Measurements from ENCODE around the gene MRPL4.

The MRPL4 gene

DNA sequence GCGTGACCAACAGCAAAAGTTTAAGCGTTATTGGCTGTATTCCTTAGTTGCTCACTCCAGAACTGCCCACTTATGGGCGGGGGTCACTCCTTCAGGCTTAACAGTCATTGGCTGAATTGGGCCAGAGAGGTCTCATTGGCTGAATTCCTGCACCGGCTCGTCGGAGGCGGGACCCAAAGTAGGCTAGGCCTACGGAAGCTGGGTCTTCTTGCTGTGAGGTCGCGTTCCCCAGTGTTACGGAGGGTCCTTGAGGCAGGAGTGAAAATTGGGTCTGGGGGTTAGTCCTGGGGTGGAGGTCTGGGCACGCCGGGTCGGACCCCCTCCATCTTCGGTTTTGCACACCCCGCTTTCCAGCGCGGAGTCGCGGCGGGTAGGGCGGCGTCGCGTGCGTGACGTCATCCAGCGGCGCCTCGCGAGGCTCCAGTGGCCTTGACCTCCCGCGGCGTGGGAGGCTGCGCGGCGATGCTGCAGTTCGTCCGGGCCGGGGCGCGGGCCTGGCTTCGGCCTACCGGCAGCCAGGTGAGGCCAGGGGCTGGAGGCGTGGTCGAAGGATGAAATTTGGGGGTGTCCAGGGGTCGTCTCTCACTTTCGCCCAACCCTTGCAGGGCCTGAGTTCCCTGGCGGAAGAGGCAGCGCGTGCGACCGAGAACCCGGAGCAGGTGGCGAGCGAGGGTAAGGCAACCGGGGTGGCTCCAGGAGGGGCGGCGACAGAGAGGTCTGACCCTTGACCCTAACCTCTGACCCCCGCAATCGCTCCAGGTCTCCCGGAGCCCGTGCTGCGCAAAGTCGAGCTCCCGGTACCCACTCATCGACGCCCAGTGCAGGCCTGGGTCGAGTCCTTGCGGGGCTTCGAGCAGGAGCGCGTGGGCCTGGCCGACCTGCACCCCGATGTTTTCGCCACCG is at the start of gene MRPL4:
TSS of gene MRPL4 (plus strand) at position 423 of the 903 bp plus-strand sequence. CDS start at position 463, 40 bp downstream.
- DNase-seq, result peak; percentile 98

- no peak for DNase-seq
These were observed 48.3 kb upstream of the MRPL4 start for GRCh38 chr19:10203686-10204085.

GRCh38 chr19:10205636-10206035 is 46.4 kb upstream of the MRPL4 start:
- DNase-seq, result no peak

- DNase-seq, result no peak
These were observed 45.7 kb upstream of the MRPL4 start for GRCh38 chr19:10206226-10206885.

DNA sequence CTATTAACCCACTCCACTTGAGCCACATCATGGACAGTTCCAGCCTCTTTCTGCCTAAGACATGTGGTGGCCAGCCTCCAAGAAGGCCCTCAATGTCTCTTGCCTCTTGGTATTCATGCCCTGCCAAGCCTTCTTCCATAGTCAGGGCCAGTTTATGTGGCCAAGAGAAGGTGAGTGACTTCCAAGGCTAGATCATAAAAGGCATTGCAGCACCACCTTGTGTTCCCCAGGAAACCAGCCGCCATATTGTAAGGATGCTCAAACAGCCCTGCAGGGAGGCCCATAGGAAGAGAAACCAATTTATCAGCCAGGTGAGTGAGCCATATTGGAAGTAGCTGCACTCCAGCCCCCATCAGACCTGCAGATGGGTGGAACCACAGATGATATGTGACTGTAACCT is 45.0 kb upstream of the MRPL4 start:
- no peak for DNase-seq

GRCh38 chr19:10209315-10209714 is 42.7 kb upstream of the MRPL4 start:
- no peak for DNase-seq

- DNase-seq, result no peak
These were observed 41.0 kb upstream of the MRPL4 start for GRCh38 chr19:10211061-10211460.

DNA sequence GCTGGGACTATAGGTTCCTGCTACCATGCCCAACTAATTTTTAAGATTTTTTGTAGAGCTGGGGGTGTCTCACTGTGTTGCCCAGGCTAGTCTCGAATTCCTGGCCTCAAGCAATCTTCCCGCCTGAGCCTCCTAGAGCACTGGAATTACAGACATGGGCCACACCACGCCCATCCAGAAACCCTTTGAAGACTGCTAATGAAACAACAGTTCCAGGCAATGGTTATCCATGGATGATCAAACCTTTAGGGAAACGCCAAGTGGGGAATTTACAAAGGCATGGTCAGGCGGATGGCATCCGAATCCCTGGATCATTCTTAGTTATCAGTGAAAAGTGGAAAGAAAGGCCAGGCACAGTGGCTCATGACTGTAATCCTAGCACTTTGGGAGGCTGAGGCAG is 40.3 kb upstream of the MRPL4 start:
- DNase-seq, result no peak

DNA sequence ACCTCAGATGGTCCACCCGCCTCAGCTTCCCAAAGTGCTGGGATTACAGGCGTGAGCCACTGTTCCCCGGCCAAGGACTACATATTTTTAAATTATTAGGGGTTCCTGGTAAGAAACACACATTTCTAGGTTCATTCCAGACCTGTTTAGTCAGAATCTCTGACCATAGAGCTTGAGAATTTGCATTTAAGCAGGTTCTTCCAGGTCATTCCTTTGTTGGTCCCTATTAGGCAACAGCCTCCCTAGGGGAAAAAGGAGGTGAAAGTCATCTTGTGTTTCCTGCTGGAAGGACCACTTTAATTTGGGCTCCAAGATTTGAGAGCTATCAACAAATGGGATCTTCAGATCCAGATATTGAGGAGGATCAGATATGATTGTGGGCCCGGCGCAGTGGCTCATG is 37.2 kb upstream of the MRPL4 start:
- no peak for DNase-seq

DNA sequence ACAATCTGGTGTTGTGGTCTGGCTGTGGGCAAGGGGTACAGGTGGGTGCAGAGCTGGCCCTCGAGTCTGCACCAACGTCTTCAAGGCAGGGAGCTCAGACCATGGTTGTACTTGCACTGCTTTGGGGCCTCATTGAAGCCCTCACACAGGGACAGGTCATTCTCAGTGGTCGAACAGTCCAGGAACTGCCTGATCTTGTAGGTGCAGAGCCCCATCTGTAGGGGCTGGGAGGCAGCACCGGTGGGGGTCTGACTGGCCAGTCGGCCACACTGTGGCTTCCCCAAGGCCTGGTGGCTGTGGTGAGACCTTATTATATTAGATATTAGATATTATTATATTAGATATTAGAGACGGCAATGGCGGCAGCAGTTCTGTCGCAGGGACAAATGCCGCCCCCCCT is 34.9 kb upstream of the MRPL4 start:
- DNase-seq, result no peak

DNA sequence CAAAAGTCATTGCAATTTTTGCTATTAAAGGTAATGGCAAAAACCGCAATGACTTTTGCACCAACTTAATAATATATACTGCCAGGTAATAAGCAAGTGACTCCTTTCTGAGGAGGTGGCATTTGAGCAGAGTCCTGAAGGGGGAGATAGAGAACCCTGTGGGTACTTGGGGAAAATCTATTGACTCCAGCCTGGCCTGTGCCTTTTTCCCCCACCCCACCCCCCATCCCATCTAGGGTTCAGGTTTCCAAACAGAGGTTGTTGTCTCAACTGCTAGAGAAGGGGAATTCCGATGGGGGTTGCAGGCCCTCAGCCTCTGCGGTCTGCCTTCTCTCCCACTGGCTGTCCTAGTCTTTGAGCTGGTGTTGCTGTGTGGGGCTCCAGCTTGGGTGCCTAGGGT is 32.3 kb upstream of the MRPL4 start:
- DNase-seq, result peak; percentile 38

DNA sequence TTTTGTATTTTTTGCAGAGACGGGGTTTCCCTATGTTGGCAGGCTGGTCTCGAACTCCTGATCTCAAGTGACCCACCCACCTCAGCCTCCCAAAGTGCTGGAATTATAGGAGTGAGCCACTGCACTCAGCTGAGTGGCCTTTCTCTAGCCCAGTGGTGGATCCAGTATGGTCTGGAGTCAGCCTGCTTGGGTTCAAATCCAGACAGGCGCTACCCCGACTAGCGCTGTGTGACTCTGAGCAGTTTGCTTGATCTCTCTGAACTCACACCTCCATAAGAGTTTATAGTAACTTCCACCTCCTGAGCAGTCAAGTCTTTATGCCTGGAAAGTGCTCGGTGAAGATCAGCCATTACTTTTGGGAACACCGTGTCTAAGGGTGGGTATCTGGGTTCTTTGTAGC is 31.3 kb upstream of the MRPL4 start:
- no peak for DNase-seq

GRCh38 chr19:10222201-10222890 is 29.7 kb upstream of the MRPL4 start:
- no peak for DNase-seq

- no peak for DNase-seq
These were observed 28.4 kb upstream of the MRPL4 start for GRCh38 chr19:10223488-10224213.

DNA sequence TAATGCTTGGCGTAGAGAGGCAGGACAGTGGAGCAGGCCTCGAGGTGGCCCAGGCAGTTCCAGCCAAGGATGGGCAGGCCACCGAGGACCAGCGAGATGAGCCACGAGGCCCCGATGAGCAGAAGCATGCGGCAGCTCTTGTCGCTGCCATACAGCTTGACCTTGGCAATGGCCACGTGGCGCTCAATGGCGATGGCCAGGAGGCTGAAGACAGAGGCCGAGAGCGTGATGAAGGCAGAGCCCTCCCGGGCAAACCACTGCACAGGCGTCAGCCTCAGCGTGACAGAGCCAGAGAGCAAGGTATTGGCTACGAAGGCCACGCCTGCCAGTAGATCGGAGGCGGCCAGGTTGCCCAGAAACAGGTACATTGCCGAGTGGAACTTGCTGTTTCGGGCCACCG is 27.7 kb upstream of the MRPL4 start:
- no peak for DNase-seq

DNA sequence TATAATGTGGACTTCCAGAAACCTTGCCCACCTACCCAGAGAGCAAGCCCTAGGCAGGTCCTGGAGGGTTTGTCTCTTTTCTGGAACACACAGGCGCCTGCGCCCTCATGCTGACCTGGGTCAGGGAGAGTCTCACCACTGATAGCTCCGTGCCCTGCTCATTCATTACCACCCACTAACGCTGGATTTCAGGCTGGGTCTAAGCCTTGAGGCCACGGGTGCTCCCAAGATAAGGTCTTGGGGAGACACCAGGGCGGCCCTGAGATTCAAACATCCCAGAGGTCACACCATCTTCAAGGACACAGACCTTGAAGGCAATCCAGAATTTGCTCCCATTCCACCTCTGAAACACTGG is 26.0 kb upstream of the MRPL4 start:
- DNase-seq, result no peak

DNA sequence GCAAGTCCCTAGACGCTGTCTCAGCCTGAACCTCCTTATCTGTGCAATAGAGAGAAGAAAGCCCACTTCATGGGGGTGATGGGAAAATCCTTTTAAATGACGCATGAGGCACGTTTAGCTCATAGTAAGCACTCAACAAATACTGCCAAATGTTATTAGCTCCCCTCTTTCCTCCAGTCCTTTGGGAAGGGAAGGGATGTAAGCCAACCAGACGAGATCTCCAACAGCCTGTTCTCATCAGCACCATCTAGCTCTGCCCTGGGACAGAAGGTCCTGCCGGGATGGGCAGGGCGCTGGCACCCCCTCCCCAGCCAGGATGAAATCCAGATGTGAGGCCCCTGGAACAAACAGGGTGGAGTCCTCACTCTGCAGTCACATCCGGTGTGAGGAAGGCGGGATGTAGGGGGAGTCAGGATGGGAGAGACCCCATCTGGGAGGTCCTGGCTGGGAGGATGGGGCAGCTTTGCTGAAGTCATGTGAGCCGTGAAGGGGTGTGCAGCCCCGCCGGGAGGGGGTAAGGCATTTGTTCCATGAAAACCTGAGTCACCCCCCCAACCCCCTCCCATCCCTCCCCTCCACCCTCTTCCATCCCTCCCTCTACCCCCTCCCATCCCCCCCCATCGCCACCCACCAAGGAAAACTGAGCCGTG is 25.5 kb upstream of the MRPL4 start:
- DNase-seq, result no peak

GRCh38 chr19:10227026-10227971 is 24.7 kb upstream of the MRPL4 start:
- DNase-seq, result no peak

GRCh38 chr19:10228393-10228792 is 23.6 kb upstream of the MRPL4 start:
- no peak for DNase-seq

DNA sequence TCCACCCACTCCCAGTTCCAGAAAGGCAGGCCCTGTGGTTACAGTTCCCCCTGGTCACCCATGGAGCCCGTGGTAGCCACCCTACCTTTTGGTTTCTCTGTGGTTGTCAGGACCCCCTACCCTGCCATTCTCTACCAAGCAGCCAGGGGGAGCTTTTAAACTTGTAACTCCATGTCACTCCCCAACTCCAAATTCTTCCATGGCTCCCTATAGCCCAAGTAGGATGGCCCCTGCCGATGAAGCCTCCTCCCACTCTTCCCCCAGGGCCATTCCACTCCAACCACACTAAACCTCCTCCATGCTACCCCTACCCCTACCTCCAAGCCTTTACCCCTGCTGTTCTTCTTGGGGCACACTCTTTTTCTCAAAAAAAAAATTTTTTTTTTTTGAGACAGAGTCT is 23.1 kb upstream of the MRPL4 start:
- peak; percentile 61 for DNase-seq

DNA sequence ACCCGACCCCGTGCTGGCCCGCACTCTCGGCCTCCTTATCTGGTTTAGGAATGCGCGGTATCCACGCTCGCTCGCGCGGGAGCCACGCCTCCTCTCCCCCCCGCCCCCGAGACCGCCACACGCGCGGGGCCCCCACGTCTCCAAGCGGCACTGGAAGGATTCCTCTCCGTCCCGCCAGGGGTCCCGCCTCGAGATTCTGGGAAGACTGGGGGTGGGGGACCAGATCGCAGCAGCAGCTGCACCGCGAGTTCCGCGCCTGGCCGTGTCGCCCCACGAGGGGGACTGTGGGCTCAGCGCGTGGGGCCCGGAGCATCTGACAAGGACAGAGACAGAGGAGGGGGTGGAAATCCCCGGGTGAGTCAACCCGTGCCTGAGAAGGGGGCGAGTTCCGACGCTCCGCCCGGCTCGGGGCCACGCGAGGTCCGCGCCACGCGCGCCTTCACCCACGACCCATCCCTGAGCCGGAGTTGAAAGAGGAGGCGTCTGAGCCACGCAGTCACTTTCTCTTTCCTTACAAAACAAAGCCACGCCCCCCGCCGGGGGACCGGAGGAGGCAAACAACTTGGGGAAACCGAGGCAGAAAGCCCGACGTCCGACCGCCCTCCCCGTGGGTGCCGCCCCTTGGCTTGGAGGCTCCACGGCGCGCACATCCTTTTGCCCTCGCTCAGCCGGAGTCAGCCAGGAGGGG is 21.7 kb upstream of the MRPL4 start:
- DNase-seq, result peak; percentile 70
